ENCODE results near the gene FBXL16. TPM values are rescaled to one million over a fixed set of nuclear protein-coding genes. Genes with fewer than 3 reads are reported as not detected.

The FBXL16 gene
- polyA plus RNA-seq, 1 experiment: 0.67 TPM

- no peak for TF ChIP-seq CTCF (IDR thresholded peaks at IDR 0.05; ENCODE audit: insufficient read depth, low read depth, low read length)
- Histone ChIP-seq H3K4me3 (ENCODE audit: low read depth, low read length) (no peak overlapping the region), H3K27me3 (ENCODE audit: control insufficient read depth, insufficient read depth, low read length) (peaks cover 23% of the 10 kb centered on the region), H3K36me3 (ENCODE audit: control insufficient read depth, insufficient read depth, low read length) (no peaks in the 10 kb centered on the region)
- ChIA-PET CTCF (interaction anchor here (1.4 to 5.2 kb wide), 3 partner anchors 25 to 346 kb away, joined by 3 to 47 read pairs (median 8); partner anchors contain the start of gene JMJD8), POLR2A (no interaction called here)
- DNase-seq (ENCODE audit: low read depth): no peak
Measured at GRCh38 chr16:708959-709358, 3.4 kb upstream of the FBXL16 start.

GRCh38 chr16:708019-708418, 2.4 kb upstream of the FBXL16 start:
- Histone ChIP-seq H3K27me3 (ENCODE audit: control insufficient read depth, insufficient read depth, low read length) (peaks cover 30% of the 10 kb centered on the region), H3K36me3 (ENCODE audit: control insufficient read depth, insufficient read depth, low read length) (no peaks in the 10 kb centered on the region), H3K4me3 (ENCODE audit: low read depth, low read length) (no peak overlapping the region)
- no peak for DNase-seq (ENCODE audit: low read depth)
- TF ChIP-seq CTCF (IDR thresholded peaks at IDR 0.05; ENCODE audit: insufficient read depth, low read depth, low read length): no peak
- ChIA-PET POLR2A (no interaction called here), CTCF (interaction anchor here (3.2 to 5.2 kb wide), 2 partner anchors 77 to 347 kb away, joined by 8 to 47 read pairs; no protein-coding TSS in a partner anchor)

GRCh38 chr16:707062-707538, 1.5 kb upstream of the FBXL16 start:
- ChIA-PET POLR2A (no interaction called here), CTCF (interaction anchor here (0.8 to 5.2 kb wide), 3 partner anchors 8 to 348 kb away, joined by 4 to 47 read pairs (median 8); no protein-coding TSS in a partner anchor)
- Histone ChIP-seq H3K36me3 (ENCODE audit: control insufficient read depth, insufficient read depth, low read length) (no peaks in the 10 kb centered on the region), H3K4me3 (ENCODE audit: low read depth, low read length) (no peak overlapping the region), H3K27me3 (ENCODE audit: control insufficient read depth, insufficient read depth, low read length) (peaks cover 32% of the 10 kb centered on the region)
- DNase-seq (ENCODE audit: low read depth): no peak
- TF ChIP-seq CTCF (IDR thresholded peaks at IDR 0.05; ENCODE audit: insufficient read depth, low read depth, low read length): no peak

GRCh38 chr16:706189-707061, 824 bp upstream of the FBXL16 start:
- DNase-seq (ENCODE audit: low read depth): no peak
- H3K36me3 ChIP-seq (ENCODE audit: control insufficient read depth, insufficient read depth, low read length): no peaks in the 10 kb centered on the region
- TF ChIP-seq CTCF (IDR thresholded peaks at IDR 0.05; ENCODE audit: insufficient read depth, low read depth, low read length): no peak
- peaks cover 37% of the 10 kb centered on the region for H3K27me3 ChIP-seq (ENCODE audit: control insufficient read depth, insufficient read depth, low read length)
- ChIA-PET CTCF (interaction anchor here (0.8 to 5.2 kb wide), 3 partner anchors 9 to 349 kb away, joined by 4 to 47 read pairs (median 8); no protein-coding TSS in a partner anchor), POLR2A (no interaction called here)
- peak overlapping the region; percentile 5; the same call in 1 of the 2 replicates for H3K4me3 ChIP-seq (ENCODE audit: low read depth, low read length)
